Measurements from ENCODE around the gene CTPS2. TPM values are rescaled to one million over a fixed set of nuclear protein-coding genes. Genes with fewer than 3 reads are reported as not detected.

CTPS2 gene
- total RNA-seq, 1 donor from 2014 or later: 59.0 TPM

DNA sequence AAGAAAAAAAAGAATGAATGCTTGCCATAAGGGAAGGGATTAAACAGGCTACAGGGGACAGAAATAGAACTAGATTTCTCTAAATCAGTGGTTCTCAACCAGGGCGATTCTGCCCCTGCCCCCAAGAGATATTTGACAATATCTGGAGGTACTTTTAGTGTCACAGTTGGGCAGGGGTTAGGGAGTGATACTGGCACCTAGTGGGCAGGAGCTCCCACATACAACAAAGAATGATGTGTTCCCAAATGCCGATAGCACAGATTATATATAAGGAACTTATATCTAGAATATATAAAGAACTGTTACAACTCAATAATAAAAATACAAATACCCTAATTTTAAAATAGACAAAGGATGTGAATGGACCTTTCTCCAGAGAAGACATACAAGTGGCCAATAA lies 47.8 kb downstream of the CTPS2 start:
- H3K27ac Mint-ChIP-seq: no peak overlapping the region
- H3K36me3 Mint-ChIP-seq: peaks cover 44% of the 10 kb centered on the region
- H3K9me3 Mint-ChIP-seq: no peaks in the 10 kb centered on the region
- DNase-seq (ENCODE audit: extremely low spot score, unreplicated experiment): no peak
- H3K4me1 Mint-ChIP-seq (ENCODE audit: unreplicated experiment): peaks cover 31% of the 10 kb centered on the region
- H3K27me3 Mint-ChIP-seq: no peaks in the 10 kb centered on the region
- no peak overlapping the region for H3K4me3 Mint-ChIP-seq
- TF ChIP-seq, protein P1, sequence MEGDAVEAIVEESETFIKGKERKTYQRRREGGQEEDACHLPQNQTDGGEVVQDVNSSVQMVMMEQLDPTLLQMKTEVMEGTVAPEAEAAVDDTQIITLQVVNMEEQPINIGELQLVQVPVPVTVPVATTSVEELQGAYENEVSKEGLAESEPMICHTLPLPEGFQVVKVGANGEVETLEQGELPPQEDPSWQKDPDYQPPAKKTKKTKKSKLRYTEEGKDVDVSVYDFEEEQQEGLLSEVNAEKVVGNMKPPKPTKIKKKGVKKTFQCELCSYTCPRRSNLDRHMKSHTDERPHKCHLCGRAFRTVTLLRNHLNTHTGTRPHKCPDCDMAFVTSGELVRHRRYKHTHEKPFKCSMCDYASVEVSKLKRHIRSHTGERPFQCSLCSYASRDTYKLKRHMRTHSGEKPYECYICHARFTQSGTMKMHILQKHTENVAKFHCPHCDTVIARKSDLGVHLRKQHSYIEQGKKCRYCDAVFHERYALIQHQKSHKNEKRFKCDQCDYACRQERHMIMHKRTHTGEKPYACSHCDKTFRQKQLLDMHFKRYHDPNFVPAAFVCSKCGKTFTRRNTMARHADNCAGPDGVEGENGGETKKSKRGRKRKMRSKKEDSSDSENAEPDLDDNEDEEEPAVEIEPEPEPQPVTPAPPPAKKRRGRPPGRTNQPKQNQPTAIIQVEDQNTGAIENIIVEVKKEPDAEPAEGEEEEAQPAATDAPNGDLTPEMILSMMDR (conservative IDR thresholded peaks at IDR 0.05): peak; percentile 10

DNA sequence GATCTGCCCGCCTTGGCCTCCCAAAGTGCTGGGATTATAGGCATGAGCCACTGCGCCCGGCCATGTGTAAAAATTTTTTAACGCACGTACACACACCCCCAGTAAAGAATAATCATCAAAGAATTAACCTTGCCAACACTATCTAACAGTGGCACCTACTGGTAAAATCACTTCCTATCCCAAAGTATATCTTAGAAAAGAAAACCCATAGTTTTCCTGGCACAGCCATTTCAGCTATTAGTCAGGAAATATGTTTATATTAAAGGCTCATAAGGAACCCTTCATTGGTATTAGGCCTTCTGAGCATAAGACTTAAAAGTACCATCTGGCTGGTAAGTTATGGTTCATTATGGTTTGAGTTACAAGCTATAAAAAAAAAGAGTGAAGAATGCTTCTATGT lies 48.4 kb downstream of the CTPS2 start:
- no peaks in the 10 kb centered on the region for H3K9me3 Mint-ChIP-seq
- no peak for DNase-seq (ENCODE audit: extremely low spot score, unreplicated experiment)
- H3K27ac Mint-ChIP-seq: no peak overlapping the region
- H3K4me3 Mint-ChIP-seq: no peak overlapping the region
- peaks cover 44% of the 10 kb centered on the region for H3K36me3 Mint-ChIP-seq
- TF ChIP-seq, protein P1 (conservative IDR thresholded peaks at IDR 0.05): no peak
- no peaks in the 10 kb centered on the region for H3K27me3 Mint-ChIP-seq
- H3K4me1 Mint-ChIP-seq (ENCODE audit: unreplicated experiment): peaks cover 31% of the 10 kb centered on the region

DNA sequence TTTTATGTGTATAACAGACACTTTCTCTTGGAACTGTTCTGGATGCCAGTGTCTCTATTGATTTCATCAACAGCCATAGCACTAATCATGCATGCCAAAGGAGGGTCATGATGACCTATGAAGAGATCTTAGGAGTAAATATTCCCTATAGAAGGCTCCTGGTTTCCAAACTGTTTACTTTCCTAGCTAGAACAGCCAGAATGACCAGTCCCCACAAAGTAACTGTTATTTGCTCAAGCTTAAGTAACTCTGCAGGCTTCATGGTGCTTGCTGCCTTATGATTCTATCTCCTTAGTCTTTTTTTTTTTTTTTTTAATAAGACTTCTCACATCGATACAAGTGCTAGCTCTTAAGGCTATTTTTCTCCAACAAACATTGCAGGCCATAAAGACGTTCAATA lies 50.1 kb downstream of the CTPS2 start:
- no peaks in the 10 kb centered on the region for H3K9me3 Mint-ChIP-seq
- no peak overlapping the region for H3K27ac Mint-ChIP-seq
- H3K4me3 Mint-ChIP-seq: no peak overlapping the region
- TF ChIP-seq, protein P1 (conservative IDR thresholded peaks at IDR 0.05): no peak
- H3K27me3 Mint-ChIP-seq: no peaks in the 10 kb centered on the region
- no peak for DNase-seq (ENCODE audit: extremely low spot score, unreplicated experiment)
- peaks cover 48% of the 10 kb centered on the region for H3K36me3 Mint-ChIP-seq
- H3K4me1 Mint-ChIP-seq (ENCODE audit: unreplicated experiment): peaks cover 31% of the 10 kb centered on the region

DNA sequence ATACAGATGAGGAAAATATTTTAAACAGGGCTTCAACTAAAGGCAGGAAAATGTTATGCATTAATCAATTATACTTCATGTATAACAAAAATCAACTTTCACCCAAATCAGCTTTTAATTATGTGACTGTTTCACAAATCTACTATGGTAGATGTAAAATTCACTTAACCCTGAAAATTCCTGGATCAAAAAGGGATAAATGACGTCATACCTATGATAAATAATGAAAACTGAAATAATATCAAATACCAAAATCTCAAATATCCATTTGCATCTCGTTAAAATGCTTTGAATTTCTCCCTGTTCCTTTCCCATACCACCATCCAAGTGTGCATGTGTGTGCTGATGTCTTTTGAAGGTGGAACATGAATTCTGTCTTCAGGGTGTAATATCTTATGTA lies 51.0 kb downstream of the CTPS2 start:
- Mint-ChIP-seq H3K27me3 (no peaks in the 10 kb centered on the region), H3K4me3 (no peak overlapping the region), H3K36me3 (peaks cover 51% of the 10 kb centered on the region), H3K9me3 (no peaks in the 10 kb centered on the region), H3K4me1 (ENCODE audit: unreplicated experiment) (peaks cover 29% of the 10 kb centered on the region), H3K27ac (no peak overlapping the region)
- DNase-seq (ENCODE audit: extremely low spot score, unreplicated experiment): no peak
- TF ChIP-seq, protein P1 (conservative IDR thresholded peaks at IDR 0.05): no peak

DNA sequence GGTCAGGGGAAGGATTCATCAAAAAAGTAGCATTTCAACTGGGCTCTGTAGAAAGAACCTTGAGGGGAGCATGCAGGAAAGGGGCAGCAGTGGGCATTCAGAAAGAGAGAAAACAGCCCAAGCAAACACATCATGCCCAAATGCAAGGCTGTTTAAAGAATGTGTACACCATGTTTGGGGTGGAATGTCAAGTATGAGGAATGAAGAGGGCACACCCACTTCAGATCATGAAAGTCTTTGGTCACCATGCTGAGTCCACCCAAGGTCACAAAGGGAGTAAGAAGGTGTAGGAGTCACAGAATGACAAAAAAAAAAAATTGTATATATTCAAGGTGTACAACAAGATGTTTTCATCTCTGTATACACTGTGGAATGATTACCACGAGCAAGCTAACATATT lies 53.1 kb downstream of the CTPS2 start:
- DNase-seq (ENCODE audit: extremely low spot score, unreplicated experiment): no peak
- Mint-ChIP-seq H3K36me3 (peaks cover 41% of the 10 kb centered on the region), H3K27ac (no peak overlapping the region), H3K9me3 (no peaks in the 10 kb centered on the region), H3K4me1 (ENCODE audit: unreplicated experiment) (peaks cover 22% of the 10 kb centered on the region), H3K4me3 (no peak overlapping the region), H3K27me3 (no peaks in the 10 kb centered on the region)
- TF ChIP-seq, protein P1 (conservative IDR thresholded peaks at IDR 0.05): no peak

DNA sequence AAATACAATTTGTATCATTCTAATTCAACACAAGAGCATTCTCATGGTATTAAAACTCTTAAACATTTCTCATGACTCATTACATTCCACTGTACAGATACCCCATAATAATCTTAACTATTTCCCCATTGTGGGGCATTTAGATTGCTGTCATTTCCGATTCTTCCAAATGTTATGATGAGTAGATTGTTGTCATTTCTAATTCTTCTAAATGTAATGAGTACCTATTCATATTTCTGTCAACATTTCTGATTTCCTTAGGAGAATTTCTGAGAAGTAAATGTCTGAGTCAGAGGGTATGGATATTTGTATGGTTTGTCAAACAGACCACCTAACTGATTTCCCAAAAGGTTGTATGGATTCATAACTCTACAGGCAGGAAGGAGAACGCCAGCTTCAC lies 54.2 kb downstream of the CTPS2 start:
- DNase-seq (ENCODE audit: extremely low spot score, unreplicated experiment): no peak
- H3K27me3 Mint-ChIP-seq: no peaks in the 10 kb centered on the region
- TF ChIP-seq, protein P1 (conservative IDR thresholded peaks at IDR 0.05): no peak
- H3K4me1 Mint-ChIP-seq (ENCODE audit: unreplicated experiment): peaks cover 23% of the 10 kb centered on the region
- no peak overlapping the region for H3K27ac Mint-ChIP-seq
- H3K9me3 Mint-ChIP-seq: no peaks in the 10 kb centered on the region
- H3K4me3 Mint-ChIP-seq: no peak overlapping the region
- peaks cover 38% of the 10 kb centered on the region for H3K36me3 Mint-ChIP-seq

Measured in type B pancreatic cell (in vitro differentiated cells).